PFSK-1 (cell line): ENCODE measurements around the gene ARHGAP18.

Experiments
- FOXP2 ChIP-seq: optimal IDR thresholded peaks from 2 replicates; pipeline ENCODE3; 2011; ENCODE audit warnings: borderline replicate concordance, control low read depth, inconsistent platforms; ENCODE audit not compliant: insufficient read depth; ENCODE audit errors: extremely low read length, extremely low read depth
- POLR2AphosphoS5 ChIP-seq: IDR thresholded peaks from 2 replicates; pipeline ENCODE4 v1.6.1; 2012; ENCODE audit warnings: low read depth, mild to moderate bottlenecking, control low read depth, low read length, moderate library complexity
- REST ChIP-seq, 2 experiments: IDR thresholded peaks; 2 replicates each; pipeline versions ENCODE4 v1.6.1 to v1.8.0; 2011 to 2012; ENCODE audit warnings: low read depth in 2 of 2, low read length in 2 of 2, control low read depth in 1 of 2, inconsistent platforms in 1 of 2, mild to moderate bottlenecking in 1 of 2, moderate library complexity in 1 of 2; ENCODE audit not compliant: insufficient read depth in 1 of 2
- TAF1 ChIP-seq: IDR thresholded peaks from 2 replicates; pipeline ENCODE4 v1.6.1; 2012; ENCODE audit warnings: low read length, control low read depth, borderline replicate concordance; ENCODE audit not compliant: insufficient read depth

- TF ChIP-seq POLR2AphosphoS5, result no peak
- TF ChIP-seq TAF1, result no peak
- no peak for TF ChIP-seq REST (IDR thresholded peaks at IDR 0.05; ENCODE audit: insufficient read depth in 1 of 2, low read depth in 2 of 2, low read length in 2 of 2)
- TF ChIP-seq FOXP2, result no peak
Measured at GRCh38 chr6:129679758-129680157, 30.2 kb downstream of the ARHGAP18 start.
